Panc1 (cell line): ENCODE results near the gene SOX12. TPM values are rescaled to one million over a fixed set of nuclear protein-coding genes. Genes with fewer than 3 reads are reported as not detected.
A peak's percentile ranks its signal among the peaks of the same experiment; 100 is the strongest.
"Not testable (repeated sequence)": the region's sequence is repeated elsewhere in the genome, so short reads cannot be mapped to it uniquely, and the experiment has no call there.

Experiments used
- ATAC-seq: fragments of 200-7000 bp; cut with Tn5 transposase; 2 replicates; pipeline ENCODE4 v1.9.1; 2020; ENCODE audit warnings: mild to moderate bottlenecking, moderate library complexity
- BruUV-seq: library from RNA; stranded (reverse); fragments of 400-500 nt; replicated peaks from 2 replicates; lab custom pipeline; 2021; lab: Mats Ljungman, UMichigan
- CTCF ChIA-PET: fragments of 300-600 bp; sonication (Branson Sonifier 250); formaldehyde crosslinking; loops from one replicate; lab custom pipeline; 2022; ENCODE audit warnings: antibody characterized with exemption; lab: Charles Lee
- POLR2A ChIA-PET: fragments of 300-600 bp; sonication (Branson Sonifier 250); formaldehyde crosslinking; loops from one replicate; lab custom pipeline; 2022; ENCODE audit warnings: antibody characterized with exemption; lab: Charles Lee
- DNase-seq: peaks from one replicate; pipeline ENCODE4 v3.0.0-alpha.2; 2010; ENCODE audit warnings: low read depth, low spot score
- H3K27ac ChIP-seq: 2 replicates; pipeline ENCODE4 v1.5.1; 2011; ENCODE audit warnings: mild to moderate bottlenecking, low read length, inconsistent platforms
- H3K27me3 ChIP-seq: fragments of 200-500 bp; sonication (Bioruptor generic); 2 replicates; pipeline ENCODE4 v1.6.0; 2014; ENCODE audit warnings: low read length, inconsistent platforms; ENCODE audit not compliant: control insufficient read depth, insufficient read depth
- H3K36me3 ChIP-seq: fragments of 200-500 bp; sonication (Bioruptor generic); 2 replicates; pipeline ENCODE4 v1.5.1; 2014; ENCODE audit warnings: inconsistent platforms, mild to moderate bottlenecking, low read length, moderate library complexity; ENCODE audit not compliant: control insufficient read depth, insufficient read depth
- H3K4me1 ChIP-seq: 2 replicates; pipeline ENCODE4 v1.5.1; 2011; ENCODE audit warnings: inconsistent platforms, mild to moderate bottlenecking, low read length, moderate library complexity; ENCODE audit not compliant: control insufficient read depth, insufficient read depth
- H3K4me3 ChIP-seq, 2 experiments: 2 replicates each; pipeline ENCODE4 v1.5.1; 2011 to 2012; ENCODE audit warnings: low read depth in 2 of 2, low read length in 2 of 2, mild to moderate bottlenecking in 2 of 2, inconsistent platforms in 1 of 2, moderate library complexity in 1 of 2
- H3K9me3 ChIP-seq: fragments of 200-500 bp; sonication (Bioruptor generic); 2 replicates; pipeline ENCODE4 v1.5.1; 2014; ENCODE audit warnings: low read depth, mild to moderate bottlenecking, inconsistent platforms, low read length, moderate library complexity; ENCODE audit not compliant: control insufficient read depth, insufficient read depth
- POLR2AphosphoS5 ChIP-seq: IDR thresholded peaks from 2 replicates; pipeline ENCODE4 v1.6.1; 2012; ENCODE audit warnings: mild to moderate bottlenecking, low read depth, low read length, moderate library complexity
- SIN3A ChIP-seq: IDR thresholded peaks from 2 replicates; pipeline ENCODE4 v1.6.1; 2012; ENCODE audit warnings: low read depth, mild to moderate bottlenecking, low read length, moderate library complexity, borderline replicate concordance; ENCODE audit not compliant: insufficient read depth
- TCF7L2 ChIP-seq: IDR thresholded peaks from 2 replicates; pipeline ENCODE4 v1.6.1; 2011; ENCODE audit warnings: mild to moderate bottlenecking, low read depth, low read length, inconsistent platforms
- in situ Hi-C: cut with HindIII; loops from 2 replicates; pipeline ENCODE4 v1.10.0; 2016; ENCODE audit warnings: low sequenced_read_pairs, low pct_unique_long_range_greater_than_20kb
- intact Hi-C: fragments of 100-400 bp; cut with micrococcal nuclease; formaldehyde crosslinking; loops from one replicate; pipeline ENCODE4 v1.10.0; 2022; ENCODE audit not compliant: unreplicated experiment
- total RNA-seq: library from RNA; stranded (reverse); gene quantifications from one replicate; pipeline ENCODE4 v1.2.1, GENCODE V29; 2021; ENCODE audit not compliant: unreplicated experiment
- TF ChIP-seq, protein P1 (sequence below), 2 experiments: IDR thresholded peaks; 2 replicates each; pipeline ENCODE4 v1.6.1; 2011 to 2012; ENCODE audit warnings: low read depth in 2 of 2, control low read depth in 1 of 2, low read length in 1 of 2, mild to moderate bottlenecking in 1 of 2, moderate library complexity in 1 of 2; ENCODE audit not compliant: insufficient read depth in 1 of 2
- TF ChIP-seq, protein P2 (sequence below): fragments of 450-650 bp; IDR thresholded peaks from 2 replicates; pipeline ENCODE4 v1.5.1; 2017; ENCODE audit warnings: mild to moderate bottlenecking

Gene SOX12
- total RNA-seq, 1 experiment from 2014 or later, result 48.6 TPM

DNA sequence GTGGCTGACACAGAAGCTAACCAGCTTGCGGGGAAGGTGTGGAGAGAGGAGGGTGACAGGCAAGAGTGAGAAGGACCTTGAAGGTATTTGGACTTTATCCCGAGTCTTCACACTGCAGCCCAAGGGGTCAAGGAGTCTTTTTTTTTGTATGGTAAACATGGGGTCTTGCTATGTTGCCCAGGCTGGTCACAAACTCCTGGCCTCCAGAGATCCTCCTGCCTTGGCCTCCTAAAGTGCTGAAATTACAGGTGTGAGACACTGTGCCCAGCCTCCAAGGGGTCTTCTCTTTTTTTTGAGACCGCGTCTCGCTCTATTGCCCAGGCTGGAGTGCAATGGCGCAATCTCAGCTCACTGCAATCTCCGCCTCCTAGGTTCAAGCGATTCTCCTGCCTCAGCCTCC is 9.2 kb downstream of the SOX12 start:
- BruUV-seq, result no TSS peak
- intact Hi-C loops (no loop called here), in situ Hi-C loops (no loop called here)
- Histone ChIP-seq H3K4me1 (peaks cover 10% of the 10 kb centered on the region), H3K27ac (no peak overlapping the region), H3K36me3 (no peaks in the 10 kb centered on the region), H3K9me3 (no peaks in the 10 kb centered on the region), H3K27me3 (no peaks in the 10 kb centered on the region), H3K4me3 (no peak overlapping the region)
- DNase-seq (no peak), ATAC-seq (no peak)
- ChIA-PET CTCF (no interaction called here), POLR2A (no interaction called here)
- TF ChIP-seq, protein P1, sequence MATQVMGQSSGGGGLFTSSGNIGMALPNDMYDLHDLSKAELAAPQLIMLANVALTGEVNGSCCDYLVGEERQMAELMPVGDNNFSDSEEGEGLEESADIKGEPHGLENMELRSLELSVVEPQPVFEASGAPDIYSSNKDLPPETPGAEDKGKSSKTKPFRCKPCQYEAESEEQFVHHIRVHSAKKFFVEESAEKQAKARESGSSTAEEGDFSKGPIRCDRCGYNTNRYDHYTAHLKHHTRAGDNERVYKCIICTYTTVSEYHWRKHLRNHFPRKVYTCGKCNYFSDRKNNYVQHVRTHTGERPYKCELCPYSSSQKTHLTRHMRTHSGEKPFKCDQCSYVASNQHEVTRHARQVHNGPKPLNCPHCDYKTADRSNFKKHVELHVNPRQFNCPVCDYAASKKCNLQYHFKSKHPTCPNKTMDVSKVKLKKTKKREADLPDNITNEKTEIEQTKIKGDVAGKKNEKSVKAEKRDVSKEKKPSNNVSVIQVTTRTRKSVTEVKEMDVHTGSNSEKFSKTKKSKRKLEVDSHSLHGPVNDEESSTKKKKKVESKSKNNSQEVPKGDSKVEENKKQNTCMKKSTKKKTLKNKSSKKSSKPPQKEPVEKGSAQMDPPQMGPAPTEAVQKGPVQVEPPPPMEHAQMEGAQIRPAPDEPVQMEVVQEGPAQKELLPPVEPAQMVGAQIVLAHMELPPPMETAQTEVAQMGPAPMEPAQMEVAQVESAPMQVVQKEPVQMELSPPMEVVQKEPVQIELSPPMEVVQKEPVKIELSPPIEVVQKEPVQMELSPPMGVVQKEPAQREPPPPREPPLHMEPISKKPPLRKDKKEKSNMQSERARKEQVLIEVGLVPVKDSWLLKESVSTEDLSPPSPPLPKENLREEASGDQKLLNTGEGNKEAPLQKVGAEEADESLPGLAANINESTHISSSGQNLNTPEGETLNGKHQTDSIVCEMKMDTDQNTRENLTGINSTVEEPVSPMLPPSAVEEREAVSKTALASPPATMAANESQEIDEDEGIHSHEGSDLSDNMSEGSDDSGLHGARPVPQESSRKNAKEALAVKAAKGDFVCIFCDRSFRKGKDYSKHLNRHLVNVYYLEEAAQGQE (IDR thresholded peaks at IDR 0.05; ENCODE audit: insufficient read depth in 1 of 2, low read depth in 2 of 2, low read length in 1 of 2), result no peak
- TF ChIP-seq TCF7L2, result no peak
- TF ChIP-seq, protein P2, sequence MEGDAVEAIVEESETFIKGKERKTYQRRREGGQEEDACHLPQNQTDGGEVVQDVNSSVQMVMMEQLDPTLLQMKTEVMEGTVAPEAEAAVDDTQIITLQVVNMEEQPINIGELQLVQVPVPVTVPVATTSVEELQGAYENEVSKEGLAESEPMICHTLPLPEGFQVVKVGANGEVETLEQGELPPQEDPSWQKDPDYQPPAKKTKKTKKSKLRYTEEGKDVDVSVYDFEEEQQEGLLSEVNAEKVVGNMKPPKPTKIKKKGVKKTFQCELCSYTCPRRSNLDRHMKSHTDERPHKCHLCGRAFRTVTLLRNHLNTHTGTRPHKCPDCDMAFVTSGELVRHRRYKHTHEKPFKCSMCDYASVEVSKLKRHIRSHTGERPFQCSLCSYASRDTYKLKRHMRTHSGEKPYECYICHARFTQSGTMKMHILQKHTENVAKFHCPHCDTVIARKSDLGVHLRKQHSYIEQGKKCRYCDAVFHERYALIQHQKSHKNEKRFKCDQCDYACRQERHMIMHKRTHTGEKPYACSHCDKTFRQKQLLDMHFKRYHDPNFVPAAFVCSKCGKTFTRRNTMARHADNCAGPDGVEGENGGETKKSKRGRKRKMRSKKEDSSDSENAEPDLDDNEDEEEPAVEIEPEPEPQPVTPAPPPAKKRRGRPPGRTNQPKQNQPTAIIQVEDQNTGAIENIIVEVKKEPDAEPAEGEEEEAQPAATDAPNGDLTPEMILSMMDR, result no peak
- TF ChIP-seq SIN3A, result no peak
- no peak for TF ChIP-seq POLR2AphosphoS5

DNA sequence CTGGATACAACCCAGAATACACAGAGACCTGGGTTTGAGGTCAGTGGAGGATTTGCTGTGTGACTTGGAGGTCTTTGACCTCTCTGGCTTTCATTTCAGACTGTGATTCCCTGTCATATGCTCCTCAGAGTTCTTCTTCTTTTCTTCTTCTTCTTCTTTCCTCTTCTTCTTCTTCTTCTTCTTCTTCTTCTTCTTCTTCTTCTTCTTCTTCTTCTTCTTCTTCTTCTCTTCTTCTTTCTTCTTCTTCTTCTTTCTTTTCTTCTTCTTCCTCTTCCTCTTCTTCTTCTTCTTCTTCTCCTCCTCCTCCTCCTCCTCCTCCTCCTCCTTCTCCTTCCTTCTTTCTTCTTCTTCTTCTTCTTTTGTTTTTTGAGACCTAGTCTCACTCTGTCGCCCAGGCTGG is 10.7 kb downstream of the SOX12 start:
- H3K9me3 ChIP-seq, in situ Hi-C loops, H3K36me3 ChIP-seq, H3K4me3 ChIP-seq, DNase-seq, ATAC-seq, CTCF ChIA-PET, H3K27me3 ChIP-seq, H3K4me1 ChIP-seq, intact Hi-C loops, H3K27ac ChIP-seq, BruUV-seq, POLR2A ChIA-PET: not testable (repeated sequence)

DNA sequence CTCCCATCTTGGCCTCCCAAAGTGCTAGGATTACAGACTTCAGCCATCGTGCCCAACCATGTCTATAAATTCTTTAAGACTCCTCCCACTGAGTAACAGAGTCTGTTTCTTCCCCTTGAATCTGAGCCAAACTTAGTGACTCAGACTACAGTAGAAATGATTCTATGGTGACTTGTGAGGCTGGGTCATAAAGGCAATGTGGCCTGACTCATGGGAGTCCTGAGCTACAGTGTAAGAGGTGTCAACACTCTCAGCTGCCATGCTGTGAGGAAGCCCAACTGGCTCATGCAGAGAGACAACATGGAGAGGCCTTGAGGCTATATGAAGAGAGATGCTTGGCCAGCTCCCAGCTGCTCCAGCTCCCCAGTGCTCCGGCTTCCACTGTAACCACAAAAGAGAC is 16.3 kb downstream of the SOX12 start:
- no TSS peak for BruUV-seq
- DNase-seq (peak; percentile 90), ATAC-seq (peak; percentile 82)
- Histone ChIP-seq H3K4me3 (no peak overlapping the region), H3K27me3 (no peaks in the 10 kb centered on the region), H3K9me3 (peaks cover 12% of the 10 kb centered on the region; the same call in 1 of the 2 replicates), H3K4me1 (peaks cover 7% of the 10 kb centered on the region; the same call in 1 of the 2 replicates), H3K36me3 (no peaks in the 10 kb centered on the region), H3K27ac (no peak overlapping the region)
- POLR2A ChIA-PET, result no interaction called here
- intact Hi-C loops (no loop called here), in situ Hi-C loops (no loop called here)
- TF ChIP-seq TCF7L2 (no peak), POLR2AphosphoS5 (no peak), SIN3A (no peak)
- TF ChIP-seq, protein P2, result no peak
- TF ChIP-seq, protein P1 (IDR thresholded peaks at IDR 0.05; ENCODE audit: insufficient read depth in 1 of 2, low read depth in 2 of 2, low read length in 1 of 2), result no peak
- CTCF ChIA-PET, result interaction anchor here (0.5 kb wide), 1 partner anchor 349 kb away, joined by 3 read pairs; no protein-coding TSS in a partner anchor
